Upper lobe of left lung (tissue), 6 donors: ENCODE measurements around the gene DPYD. TPM values are rescaled to one million over a fixed set of nuclear protein-coding genes. Genes with fewer than 3 reads are reported as not detected.

Source experiments
- ATAC-seq, 2 donors: fragments of 200-7000 bp; cut with Tn5 transposase; one replicate each; pipeline ENCODE4 v1.9.1; 2022; ENCODE audit warnings: mild to moderate bottlenecking in 2 of 2, moderate library complexity in 2 of 2; ENCODE audit not compliant: low FRiP score in 2 of 2
- DNase-seq, 2 donors: peaks; one replicate each; pipeline ENCODE4 v3.0.0-alpha.2; 2019 to 2020
- H3K27ac ChIP-seq, 4 donors: fragments of 200-600 bp; sonication (generic); one replicate each; pipeline ENCODE4 v1.5.1; 2016 to 2019
- H3K27me3 ChIP-seq, 4 donors: fragments of 200-600 bp; sonication (generic); one replicate each; pipeline ENCODE4 v1.5.1; 2017 to 2019
- H3K36me3 ChIP-seq, 4 donors: fragments of 200-600 bp; sonication (generic); one replicate each; pipeline ENCODE4 v1.5.1; 2016 to 2019
- H3K4me1 ChIP-seq, 4 donors: fragments of 200-600 bp; sonication (generic); one replicate each; pipeline ENCODE4 v1.5.1; 2018 to 2019
- H3K4me3 ChIP-seq, 4 donors: fragments of 200-600 bp; sonication (generic); one replicate each; pipeline ENCODE4 v1.5.1; 2017 to 2019; ENCODE audit warnings: mild to moderate bottlenecking in 2 of 4, moderate library complexity in 1 of 4
- H3K9me3 ChIP-seq, 4 donors: fragments of 200-600 bp; sonication (generic); one replicate each; pipeline ENCODE4 v1.5.1; 2018 to 2019
- EP300 ChIP-seq, 4 donors: sonication (generic); formaldehyde crosslinking; IDR thresholded peaks; one replicate each; pipeline ENCODE4 v1.5.1; 2017; ENCODE audit warnings: antibody characterized with exemption in 4 of 4, control low read depth in 2 of 4
- POLR2A ChIP-seq, 4 donors: fragments of 450-650 bp; IDR thresholded peaks; one replicate each; pipeline ENCODE4 v1.5.1; 2016 to 2017; ENCODE audit warnings: antibody characterized with exemption in 4 of 4, mild to moderate bottlenecking in 2 of 4
- POLR2AphosphoS5 ChIP-seq, 2 donors: sonication (generic); formaldehyde crosslinking; IDR thresholded peaks; one replicate each; pipeline ENCODE4 v1.5.1; 2017; ENCODE audit warnings: antibody characterized with exemption in 2 of 2
- WGBS, 2 donors: methylation state at CpG; one replicate each; pipeline ENCODE4 v1.1.5; 2017 to 2018; 5-methylcytosine and 5-hydroxymethylcytosine counted together
- total RNA-seq, 6 donors: library from RNA; depleted of rRNA in 4 of 6; stranded (reverse); fragments of >200 nt in 4 of 6; gene quantifications; one replicate each; pipeline versions ENCODE4 v1.1.0 to v1.2.1, GENCODE V29; 2016 to 2021
- TF ChIP-seq, protein P1 (sequence below), 6 experiments: fragments of 450-650 bp in 4 of 6; fragments of 200-600 bp in 2 of 6; sonication (generic) in 2 of 6; IDR thresholded peaks; one replicate each; pipeline ENCODE4 v1.5.1; 2016 to 2019; ENCODE audit warnings: antibody characterized with exemption in 6 of 6
- donor health status: DM: no; HTN: no; CAD: no; lungs with moderate emphysema.
- donor health status: DM: no; HTN: yes; CAD: no; lungs with severe emphysema.

The DPYD gene
- total RNA-seq, 6 donors from 2014 or later = 60.9 to 106 (median 79.7) TPM

DNA sequence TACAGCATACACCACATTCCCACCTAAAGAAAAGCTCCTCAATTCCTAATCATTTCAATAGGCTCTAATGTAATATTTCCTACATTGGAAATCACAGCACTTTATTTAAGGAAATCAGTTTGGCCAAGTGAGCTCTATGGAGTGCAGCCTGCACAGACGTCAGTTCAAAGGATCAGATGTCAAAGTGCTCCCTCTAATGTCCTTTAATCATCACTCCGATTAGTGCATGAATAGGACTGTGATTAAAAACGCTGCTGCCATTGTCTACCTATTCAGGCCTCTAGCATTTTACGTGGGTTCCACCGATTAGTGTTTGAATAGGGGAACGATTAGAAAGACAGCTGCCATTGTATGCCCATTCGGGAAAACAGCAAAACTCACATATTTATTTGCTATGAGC is 50.2 kb downstream of the DPYD start:
- no peak for ATAC-seq
- Histone ChIP-seq H3K36me3 (no peaks in the 10 kb centered on the region), H3K9me3 (no peaks in the 10 kb centered on the region), H3K27me3 (no peaks in the 10 kb centered on the region), H3K4me3 (no peak overlapping the region), H3K27ac (no peak overlapping the region), H3K4me1 (peaks cover 0 to 3% (median 0%) of the 10 kb centered on the region in 4 donors)
- TF ChIP-seq POLR2AphosphoS5 (IDR thresholded peaks at IDR 0.05) (no peak), EP300 (IDR thresholded peaks at IDR 0.05) (no peak), POLR2A (IDR thresholded peaks at IDR 0.05) (no peak)
- TF ChIP-seq, protein P1, sequence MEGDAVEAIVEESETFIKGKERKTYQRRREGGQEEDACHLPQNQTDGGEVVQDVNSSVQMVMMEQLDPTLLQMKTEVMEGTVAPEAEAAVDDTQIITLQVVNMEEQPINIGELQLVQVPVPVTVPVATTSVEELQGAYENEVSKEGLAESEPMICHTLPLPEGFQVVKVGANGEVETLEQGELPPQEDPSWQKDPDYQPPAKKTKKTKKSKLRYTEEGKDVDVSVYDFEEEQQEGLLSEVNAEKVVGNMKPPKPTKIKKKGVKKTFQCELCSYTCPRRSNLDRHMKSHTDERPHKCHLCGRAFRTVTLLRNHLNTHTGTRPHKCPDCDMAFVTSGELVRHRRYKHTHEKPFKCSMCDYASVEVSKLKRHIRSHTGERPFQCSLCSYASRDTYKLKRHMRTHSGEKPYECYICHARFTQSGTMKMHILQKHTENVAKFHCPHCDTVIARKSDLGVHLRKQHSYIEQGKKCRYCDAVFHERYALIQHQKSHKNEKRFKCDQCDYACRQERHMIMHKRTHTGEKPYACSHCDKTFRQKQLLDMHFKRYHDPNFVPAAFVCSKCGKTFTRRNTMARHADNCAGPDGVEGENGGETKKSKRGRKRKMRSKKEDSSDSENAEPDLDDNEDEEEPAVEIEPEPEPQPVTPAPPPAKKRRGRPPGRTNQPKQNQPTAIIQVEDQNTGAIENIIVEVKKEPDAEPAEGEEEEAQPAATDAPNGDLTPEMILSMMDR (IDR thresholded peaks at IDR 0.05) = no peak
- 92 to 93% methylated on average over 7 of the region's 7 CpGs for WGBS, 2 donors
- DNase-seq = no peak

DNA sequence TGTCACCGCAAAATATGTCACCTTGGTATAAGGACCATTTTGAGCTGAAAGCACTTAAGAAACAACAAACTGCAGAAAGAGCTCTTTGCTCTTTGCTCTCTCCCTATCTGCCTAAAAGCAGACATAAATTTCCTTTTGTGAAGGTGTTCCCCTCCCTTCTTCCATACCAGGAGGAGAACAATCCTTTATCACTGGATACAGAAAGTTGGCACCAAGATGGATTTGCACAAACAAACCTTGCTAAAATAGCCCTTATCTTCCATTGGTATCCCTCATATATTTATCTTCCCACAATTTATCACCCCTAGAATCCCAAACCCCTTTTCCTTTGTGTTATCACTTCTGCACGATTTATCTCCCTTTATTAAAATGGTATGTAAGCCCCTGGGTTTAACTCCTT is 51.4 kb downstream of the DPYD start:
- peaks cover 0 to 3% (median 0%) of the 10 kb centered on the region in 4 donors for H3K4me1 ChIP-seq
- H3K36me3 ChIP-seq = no peaks in the 10 kb centered on the region
- H3K4me3 ChIP-seq = no peak overlapping the region
- no peaks in the 10 kb centered on the region for H3K27me3 ChIP-seq
- ATAC-seq (no peak), DNase-seq (no peak)
- no peak overlapping the region for H3K27ac ChIP-seq
- no peaks in the 10 kb centered on the region for H3K9me3 ChIP-seq
- TF ChIP-seq EP300 (IDR thresholded peaks at IDR 0.05) = no peak
- no peak for TF ChIP-seq POLR2AphosphoS5 (IDR thresholded peaks at IDR 0.05)
- WGBS, 2 donors = 22 to 38% methylated on average over 2 of the region's 2 CpGs

DNA sequence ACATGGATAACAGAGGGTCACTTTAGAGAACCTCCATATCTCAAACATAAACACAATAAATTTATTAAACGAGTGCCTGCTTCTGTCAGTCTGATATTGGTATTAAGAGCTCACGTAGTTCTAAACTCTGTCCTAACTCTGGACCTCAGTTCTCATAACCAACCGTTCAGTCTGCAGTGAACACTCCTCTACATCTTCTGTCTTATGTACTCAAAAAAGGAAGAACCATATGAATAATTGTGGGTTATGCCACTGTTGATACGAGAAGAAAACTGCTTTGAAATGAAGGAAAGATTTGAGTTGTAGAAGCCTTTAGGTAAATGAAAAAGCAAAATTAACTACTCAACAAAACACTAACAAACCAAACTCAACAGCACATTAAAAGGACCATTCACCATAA is 53.7 kb downstream of the DPYD start:
- TF ChIP-seq EP300 (IDR thresholded peaks at IDR 0.05) = no peak
- TF ChIP-seq POLR2AphosphoS5 (IDR thresholded peaks at IDR 0.05) = no peak
- TF ChIP-seq, protein P1 (IDR thresholded peaks at IDR 0.05) = no peak
- TF ChIP-seq POLR2A (IDR thresholded peaks at IDR 0.05) = no peak
- Histone ChIP-seq H3K27me3 (no peaks in the 10 kb centered on the region), H3K27ac (no peak overlapping the region), H3K4me1 (peaks cover 0 to 3% (median 0%) of the 10 kb centered on the region in 4 donors), H3K4me3 (no peak overlapping the region), H3K36me3 (no peaks in the 10 kb centered on the region), H3K9me3 (no peaks in the 10 kb centered on the region)
- WGBS, 2 donors = 91 to 96% methylated on average over 4 of the region's 4 CpGs
- ATAC-seq = no peak
- DNase-seq = no peak

DNA sequence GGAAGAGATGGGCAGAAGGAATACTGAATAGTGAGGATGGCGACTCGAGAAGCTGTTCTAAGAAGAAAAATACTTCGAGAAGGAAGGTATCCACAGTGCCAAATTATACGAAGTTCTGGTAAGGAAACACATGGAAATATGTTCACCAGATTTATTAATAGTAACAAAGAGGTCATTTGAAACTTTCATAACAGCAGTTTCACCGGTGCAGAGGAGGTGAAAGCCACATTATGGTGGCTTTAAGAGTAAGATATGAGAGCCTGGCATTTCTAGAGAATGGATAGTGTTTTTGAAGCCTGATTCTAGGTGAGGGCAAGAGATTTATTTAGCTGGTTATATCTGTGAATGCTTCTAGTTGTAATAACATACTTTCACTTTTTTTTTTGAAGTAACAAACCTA is 56.2 kb downstream of the DPYD start:
- ATAC-seq = no peak
- no peak overlapping the region for H3K4me3 ChIP-seq
- TF ChIP-seq, protein P1 (IDR thresholded peaks at IDR 0.05) = no peak
- TF ChIP-seq POLR2AphosphoS5 (IDR thresholded peaks at IDR 0.05) = no peak
- no peak for TF ChIP-seq POLR2A (IDR thresholded peaks at IDR 0.05)
- TF ChIP-seq EP300 (IDR thresholded peaks at IDR 0.05) = no peak
- 59 to 64% methylated on average over 5 of the region's 5 CpGs for WGBS, 2 donors
- H3K9me3 ChIP-seq = no peaks in the 10 kb centered on the region
- no peak overlapping the region for H3K27ac ChIP-seq
- no peak for DNase-seq
- H3K4me1 ChIP-seq = peaks cover 0 to 3% (median 0%) of the 10 kb centered on the region in 4 donors
- no peaks in the 10 kb centered on the region for H3K27me3 ChIP-seq
- no peaks in the 10 kb centered on the region for H3K36me3 ChIP-seq

DNA sequence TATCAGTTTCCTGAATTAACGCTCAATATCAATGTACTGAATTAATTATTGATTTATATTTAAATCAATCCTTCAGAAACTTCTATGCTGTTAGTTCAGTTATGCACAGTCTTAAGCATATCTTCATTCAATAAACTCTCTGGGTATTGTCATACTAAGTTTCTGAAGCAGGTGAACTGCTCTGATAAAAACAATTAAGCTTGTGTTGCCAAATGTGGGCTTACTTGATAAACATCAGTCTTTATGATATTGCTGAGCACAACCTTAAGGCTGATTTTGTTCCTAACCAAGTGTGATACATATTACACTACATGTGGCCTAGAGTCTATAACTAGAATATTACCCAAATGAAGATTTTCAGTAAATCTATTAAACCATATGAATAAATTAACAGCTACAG is 67.6 kb downstream of the DPYD start:
- peaks cover 10 to 25% (median 15%) of the 10 kb centered on the region in 4 donors for H3K4me1 ChIP-seq
- ATAC-seq (no peak), DNase-seq (no peak)
- H3K36me3 ChIP-seq = no peaks in the 10 kb centered on the region
- H3K27me3 ChIP-seq = no peaks in the 10 kb centered on the region
- no peak overlapping the region for H3K4me3 ChIP-seq
- WGBS, 2 donors = 86 to 90% methylated on average over 1 of the region's 1 CpG
- no peak overlapping the region for H3K27ac ChIP-seq
- TF ChIP-seq POLR2AphosphoS5 (IDR thresholded peaks at IDR 0.05) (no peak), POLR2A (IDR thresholded peaks at IDR 0.05) (no peak), EP300 (IDR thresholded peaks at IDR 0.05) (no peak)
- TF ChIP-seq, protein P1 (IDR thresholded peaks at IDR 0.05) = no peak
- no peaks in the 10 kb centered on the region for H3K9me3 ChIP-seq
